Measurements from ENCODE around the gene DIP2C. TPM values are rescaled to one million over a fixed set of nuclear protein-coding genes. Genes with fewer than 3 reads are reported as not detected.

The DIP2C gene
- total RNA-seq, 4 donors from 2014 or later: 8.4 to 22.7 (median 16.8) TPM

GRCh38 chr10:547591-548081 lies 141.8 kb downstream of the DIP2C start:
- TF ChIP-seq POLR2A (IDR thresholded peaks at IDR 0.05): no peak
- TF ChIP-seq CTCF (IDR thresholded peaks at IDR 0.05): no peak
- Histone ChIP-seq H3K27me3 (no peaks in the 10 kb centered on the region), H3K27ac (no peak overlapping the region), H3K9me3 (no peaks in the 10 kb centered on the region), H3K36me3 (no peaks in the 10 kb centered on the region), H3K4me1 (no peaks in the 10 kb centered on the region), H3K4me3 (no peak overlapping the region)
- DNase-seq: no peak

- H3K4me3 ChIP-seq: no peak overlapping the region
- no peaks in the 10 kb centered on the region for H3K27me3 ChIP-seq
- no peaks in the 10 kb centered on the region for H3K9me3 ChIP-seq
- DNase-seq: no peak
- no peak overlapping the region for H3K27ac ChIP-seq
- no peaks in the 10 kb centered on the region for H3K36me3 ChIP-seq
- H3K4me1 ChIP-seq: no peaks in the 10 kb centered on the region
- TF ChIP-seq POLR2A (IDR thresholded peaks at IDR 0.05) (no peak), CTCF (IDR thresholded peaks at IDR 0.05) (no peak)
Measured at GRCh38 chr10:546971-547590, 142.4 kb downstream of the DIP2C start.

DNA sequence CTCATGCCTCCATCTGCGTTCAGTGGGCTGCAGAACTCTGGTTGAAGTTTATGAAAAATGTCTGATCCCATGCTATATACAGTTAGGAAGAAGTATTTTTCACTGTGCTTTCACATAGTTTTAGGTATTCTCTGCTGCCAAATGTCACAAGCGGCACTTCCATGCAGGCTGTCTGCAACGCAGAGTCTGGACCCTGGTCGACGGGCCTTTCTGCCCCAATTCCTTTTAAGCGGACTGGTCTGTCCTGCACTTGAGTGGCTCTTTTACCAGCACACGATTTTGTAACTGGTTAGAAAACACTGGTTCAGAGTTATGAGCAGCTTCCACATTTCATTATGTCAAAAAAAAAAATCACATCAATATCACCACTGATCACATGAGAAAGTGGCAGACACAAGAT lies 143.0 kb downstream of the DIP2C start:
- no peak for TF ChIP-seq POLR2A (IDR thresholded peaks at IDR 0.05)
- H3K4me1 ChIP-seq: no peaks in the 10 kb centered on the region

DNA sequence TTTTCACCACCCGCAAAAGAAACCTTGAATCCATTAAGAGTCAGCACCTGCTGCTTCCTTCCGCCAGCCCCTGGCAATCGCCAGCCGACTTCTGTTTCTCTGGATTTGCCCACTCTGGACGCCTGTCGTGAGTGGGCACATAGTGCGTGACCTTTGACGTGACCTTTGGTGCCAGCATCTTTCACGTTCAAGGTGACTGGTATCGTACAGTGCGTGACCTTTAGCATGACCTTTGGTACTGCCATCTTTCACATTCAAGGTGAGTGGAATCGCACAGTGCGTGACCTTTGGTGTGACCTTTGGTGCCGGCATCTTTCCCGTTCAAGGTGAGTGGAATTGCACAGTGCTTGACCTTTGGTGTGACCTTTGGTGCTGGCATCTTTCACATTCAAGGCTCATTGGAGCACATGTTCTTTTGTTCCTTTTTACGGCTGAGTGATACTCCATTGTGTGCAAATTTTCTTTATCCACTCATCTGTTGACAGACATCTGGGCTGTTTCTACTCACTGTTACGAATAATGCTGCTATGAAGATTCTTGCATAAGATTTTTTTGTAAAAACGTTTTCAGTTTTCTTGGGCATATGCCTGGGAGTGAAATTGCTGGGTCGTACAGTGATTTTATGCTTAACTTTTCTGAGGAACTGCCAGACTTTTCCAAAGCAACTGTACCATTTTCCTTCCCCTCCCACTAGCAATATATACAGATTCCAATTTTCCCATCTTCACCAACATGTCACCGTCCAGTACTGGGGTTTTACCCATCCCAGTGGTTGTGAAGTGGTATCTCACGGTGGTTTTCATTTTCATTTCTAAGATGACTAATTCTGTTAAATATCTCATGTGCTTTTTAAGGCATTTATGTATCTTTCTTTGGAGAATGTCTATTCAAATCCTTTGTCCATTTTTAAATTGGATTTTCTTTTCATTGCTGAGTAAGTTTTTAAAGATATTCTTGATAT lies 145.3 kb downstream of the DIP2C start:
- TF ChIP-seq CTCF (IDR thresholded peaks at IDR 0.05): no peak
- TF ChIP-seq POLR2A (IDR thresholded peaks at IDR 0.05): no peak
- Histone ChIP-seq H3K27ac (no peak overlapping the region), H3K9me3 (no peaks in the 10 kb centered on the region), H3K4me3 (no peak overlapping the region), H3K4me1 (no peaks in the 10 kb centered on the region), H3K36me3 (no peaks in the 10 kb centered on the region), H3K27me3 (no peaks in the 10 kb centered on the region)
- DNase-seq: no peak

More for the DNA sequence above, 143.0 kb downstream of the DIP2C start:
- no peaks in the 10 kb centered on the region for H3K27me3 ChIP-seq
- H3K27ac ChIP-seq: no peak overlapping the region
- no peaks in the 10 kb centered on the region for H3K9me3 ChIP-seq
- DNase-seq: no peak
- no peak overlapping the region for H3K4me3 ChIP-seq
- no peaks in the 10 kb centered on the region for H3K36me3 ChIP-seq

- Histone ChIP-seq H3K27ac (no peak overlapping the region), H3K36me3 (no peaks in the 10 kb centered on the region), H3K27me3 (no peaks in the 10 kb centered on the region), H3K4me1 (no peaks in the 10 kb centered on the region), H3K4me3 (no peak overlapping the region), H3K9me3 (no peaks in the 10 kb centered on the region)
- TF ChIP-seq CTCF (IDR thresholded peaks at IDR 0.05) (no peak), POLR2A (IDR thresholded peaks at IDR 0.05) (no peak)
- no peak for DNase-seq
Measured at GRCh38 chr10:543131-543530, 146.3 kb downstream of the DIP2C start.
